Activated effector memory CD4-positive, alpha-beta T cell treated with anti-CD3 and anti-CD28 coated beads, Interleukin-2, amount 50 U/mL, for 16 hours (primary cell): Measurements from ENCODE around the gene PLCG2.
A peak's percentile ranks its signal among the peaks of the same experiment; 100 is the strongest.
"Not testable (repeated sequence)": the region's sequence is repeated elsewhere in the genome, so short reads cannot be mapped to it uniquely, and the experiment has no call there.

ENCODE experiments used
- DNase-seq: peaks from one replicate; pipeline ENCODE4 v3.0.0-alpha.2; 2020

Gene PLCG2

GRCh38 chr16:81778861-81779535, at the start of gene PLCG2:
PLCG2 (plus strand) TSS chr16:81779291; CDS start chr16:81785990, 6,699 bp downstream.
- DNase-seq: peak; percentile 89

DNA sequence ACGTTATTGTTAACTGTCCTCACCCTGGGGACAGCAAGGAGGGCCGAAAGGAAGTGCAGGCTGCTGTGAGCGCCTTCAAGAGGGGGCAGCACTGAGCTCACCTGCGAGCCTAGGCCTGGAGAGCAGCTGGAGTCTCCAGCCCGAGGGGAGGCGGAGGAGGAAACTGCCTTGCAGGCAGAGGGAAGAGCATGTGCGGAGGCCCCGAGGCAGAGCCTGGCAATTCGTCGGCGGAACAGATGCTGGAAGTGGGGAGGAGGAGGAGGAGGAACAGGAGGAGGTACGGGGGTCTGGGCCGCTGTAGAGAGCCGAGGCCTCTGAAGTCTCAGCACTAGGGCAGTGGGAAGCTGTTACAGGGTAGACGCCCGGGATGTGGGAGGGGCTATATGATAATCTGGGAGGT, 49.6 kb upstream of the PLCG2 start:
- no peak for DNase-seq

DNA sequence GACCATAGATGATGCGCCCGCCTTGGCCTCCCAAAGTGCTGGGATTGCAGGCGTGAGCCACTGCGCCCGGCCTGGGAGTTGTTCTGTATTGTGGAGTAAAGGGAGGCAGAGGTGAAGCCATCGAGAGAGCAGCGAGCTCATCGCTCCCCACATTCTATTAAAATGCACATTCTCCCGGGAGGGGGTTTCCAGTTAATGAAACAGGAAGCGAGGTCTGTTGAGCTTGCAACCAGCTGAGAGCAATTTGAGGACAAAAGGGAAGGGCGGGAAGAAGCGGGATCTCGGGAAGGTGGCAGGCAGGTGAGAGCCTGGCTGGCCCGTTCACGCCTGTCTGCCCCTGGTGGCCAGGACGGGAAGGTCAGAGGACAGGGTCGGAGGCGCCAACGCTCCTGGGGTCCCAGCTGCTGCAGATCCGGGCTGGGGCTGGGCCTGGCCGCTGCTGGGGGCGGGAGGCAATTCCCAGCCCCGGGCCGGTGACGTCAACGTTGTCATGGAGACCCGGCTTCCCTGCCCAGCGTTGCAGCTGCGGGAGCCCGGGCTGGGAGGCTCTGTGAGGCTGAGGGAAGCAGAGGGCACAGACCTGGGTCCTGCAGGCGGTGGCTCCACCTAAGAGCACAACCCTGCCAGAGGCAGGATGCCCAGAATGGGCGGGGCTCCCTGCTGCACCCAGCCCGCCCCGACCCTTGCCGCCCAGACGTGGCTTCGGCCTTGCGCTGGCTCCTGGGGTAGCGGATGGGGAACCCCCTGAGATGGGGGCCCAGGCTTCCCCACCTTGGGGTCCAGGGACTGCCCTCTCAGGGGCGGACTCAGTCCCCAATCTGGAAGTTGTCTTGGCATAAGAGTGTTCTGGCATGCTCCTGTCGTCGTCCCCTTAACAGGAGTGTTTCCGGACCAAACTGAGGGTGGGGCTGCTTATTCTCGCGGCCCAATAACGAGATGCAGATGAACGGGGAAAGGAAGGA, 48.7 kb upstream of the PLCG2 start:
- DNase-seq: peak; percentile 86

- DNase-seq: no peak
Measured at GRCh38 chr16:81731649-81732048, 47.4 kb upstream of the PLCG2 start.

DNA sequence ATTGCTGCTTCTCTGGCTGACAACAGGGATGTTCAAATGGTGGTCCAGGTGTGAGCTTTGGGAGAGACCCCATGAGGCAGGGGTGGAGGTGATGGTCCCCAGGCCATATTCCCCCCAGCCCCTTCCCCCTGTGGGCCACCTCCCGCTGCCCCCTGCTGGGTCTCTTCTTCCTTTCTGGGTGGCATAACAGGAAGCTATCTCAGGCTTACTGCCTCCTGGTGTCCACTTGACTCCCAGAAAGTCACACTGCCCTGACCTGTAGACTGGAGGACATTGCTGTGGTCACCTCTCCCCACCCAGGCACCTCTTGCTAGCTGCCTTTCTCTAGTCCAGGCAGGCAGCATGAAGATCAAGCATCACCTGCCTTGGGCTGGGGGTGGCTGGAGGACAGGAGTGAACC, 46.4 kb upstream of the PLCG2 start:
- no peak for DNase-seq

DNA sequence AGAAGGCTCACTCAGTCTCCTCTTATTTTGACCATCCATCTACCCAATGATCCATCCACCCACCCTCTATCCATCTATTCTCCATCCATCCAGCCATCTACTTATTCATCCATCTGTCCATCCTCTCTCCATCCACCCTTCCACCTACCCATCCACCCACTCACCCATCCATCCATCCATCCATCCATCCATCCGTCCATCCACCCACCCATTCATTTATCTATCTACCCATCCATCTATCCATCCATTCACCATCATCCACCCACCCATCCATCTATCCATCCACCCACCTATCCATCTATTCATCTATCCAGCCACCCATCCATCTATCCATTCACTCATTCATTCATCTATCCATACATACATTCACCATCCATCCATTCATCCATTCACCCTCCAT, 45.8 kb upstream of the PLCG2 start:
- DNase-seq: no peak

DNA sequence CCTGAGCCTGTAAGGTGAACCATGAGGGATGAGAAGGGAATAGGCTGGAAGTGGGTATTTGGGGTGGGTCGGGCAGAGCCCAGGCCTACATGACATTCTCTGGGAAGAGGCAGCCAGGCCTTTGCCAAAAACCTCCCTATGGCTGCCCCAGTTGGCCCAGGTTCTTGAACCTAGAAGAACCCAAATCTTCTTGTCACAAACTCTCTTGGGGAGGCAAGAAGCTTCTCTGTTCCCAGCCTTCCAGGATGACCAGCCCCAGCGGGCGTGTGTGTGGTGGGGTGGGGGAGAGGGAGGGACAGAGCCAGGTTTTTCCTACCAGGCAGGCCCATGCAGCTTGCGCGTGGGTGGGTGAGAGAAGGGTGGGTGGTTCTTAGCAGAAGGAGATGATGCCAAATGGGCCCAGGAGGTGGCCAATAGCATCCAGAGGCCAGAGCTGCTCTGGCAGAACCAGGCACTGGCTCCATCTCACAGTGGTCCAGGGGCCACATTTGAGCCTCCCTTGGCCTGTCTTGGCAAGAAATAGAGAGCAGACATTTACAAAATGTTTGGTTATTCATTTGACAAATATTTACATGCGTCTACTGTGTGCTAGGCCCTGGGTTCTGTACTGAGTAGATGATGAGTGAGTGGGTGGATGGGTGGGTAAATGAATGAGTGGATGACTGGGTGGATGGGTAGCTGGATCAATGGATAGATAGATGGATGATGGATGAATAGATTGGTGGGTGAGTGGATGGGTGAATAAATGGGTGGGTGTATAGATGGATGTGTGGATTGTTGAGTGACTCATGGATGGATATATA, 44.3 kb upstream of the PLCG2 start:
- DNase-seq: no peak

DNA sequence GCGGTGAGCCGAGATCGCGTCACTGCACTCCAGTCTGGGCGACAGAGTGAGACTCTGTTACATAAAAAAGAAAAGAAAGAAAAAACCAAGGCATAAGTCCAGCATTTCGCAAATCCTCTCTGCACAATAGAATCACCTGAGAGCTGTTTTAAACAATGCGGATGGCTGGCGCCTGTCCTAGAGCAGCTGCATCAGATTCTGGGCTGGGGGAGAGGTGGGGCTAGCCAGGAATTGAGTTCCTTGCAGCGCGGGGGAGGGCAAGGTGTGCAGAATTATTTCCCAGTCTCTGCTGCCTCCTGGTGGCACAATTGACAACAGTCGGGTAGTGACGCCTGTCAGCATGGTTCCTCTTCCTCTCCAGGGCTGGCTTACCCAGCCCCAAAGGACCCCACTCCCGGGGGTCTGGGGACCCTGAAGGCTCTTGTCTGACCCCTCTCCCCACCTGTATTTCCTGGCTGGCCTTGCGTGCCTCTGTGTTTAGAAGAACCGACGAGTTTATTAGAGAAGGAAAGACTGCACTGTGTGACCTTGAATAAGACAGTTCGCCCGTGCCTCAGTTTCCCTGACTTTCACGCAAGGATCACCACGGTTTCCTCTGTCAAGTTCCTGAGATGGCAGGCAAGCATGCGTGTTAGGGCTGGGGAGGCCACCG, 41.1 kb upstream of the PLCG2 start:
- DNase-seq: peak; percentile 93

DNA sequence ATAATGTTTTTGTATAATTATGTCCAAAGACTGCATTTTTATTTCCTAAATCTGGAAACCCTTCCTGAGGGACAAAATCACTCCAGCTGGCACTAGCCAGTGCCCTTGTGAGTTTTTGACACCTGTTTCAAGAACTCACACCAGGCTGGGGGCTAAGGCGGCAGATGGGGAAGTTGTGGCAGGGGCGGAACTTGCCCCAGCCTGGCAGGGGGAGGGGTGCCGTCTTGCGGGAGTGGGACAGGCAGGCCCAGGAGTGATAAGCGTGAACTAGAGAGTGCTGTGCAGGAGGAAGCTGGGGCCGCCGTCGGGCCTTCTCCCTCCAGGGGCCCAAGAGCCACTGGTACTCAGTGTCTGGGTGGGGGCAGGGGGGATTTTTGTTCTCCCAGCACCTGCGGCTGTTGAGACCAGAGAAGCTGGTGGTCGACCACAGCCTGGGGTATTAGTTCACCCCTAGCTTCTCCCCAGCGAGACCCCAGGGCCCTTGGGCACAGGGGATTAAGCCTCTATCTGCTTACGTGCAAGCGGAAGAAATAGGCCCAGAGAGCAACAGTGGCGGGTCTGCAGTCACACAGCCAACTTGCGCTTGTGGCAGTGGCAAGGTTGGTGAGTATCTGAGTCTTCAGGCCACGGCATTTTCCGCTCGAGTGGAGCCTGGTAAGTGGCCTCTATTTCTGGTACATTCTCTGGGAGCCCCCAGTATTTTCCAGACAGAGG, 40.2 kb upstream of the PLCG2 start:
- no peak for DNase-seq

DNA sequence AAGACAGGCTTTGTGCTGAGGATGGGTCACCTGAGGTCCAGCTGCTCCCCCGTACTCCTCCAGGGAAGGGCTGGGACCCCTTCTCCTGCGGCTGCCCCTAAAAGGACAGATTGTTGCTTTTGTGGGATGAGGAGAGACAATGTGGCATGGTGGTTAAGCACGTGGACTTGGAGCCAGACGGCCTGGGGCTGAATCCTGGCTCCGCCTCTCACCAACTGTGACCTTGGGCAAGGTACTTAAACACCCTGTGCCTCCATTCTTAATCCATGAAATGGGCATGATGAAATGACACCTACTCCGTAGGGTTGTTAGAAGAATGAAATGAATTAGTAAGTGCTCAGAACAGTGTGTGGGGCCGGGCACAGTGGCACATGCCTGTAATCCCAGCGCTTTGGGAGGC, 39.6 kb upstream of the PLCG2 start:
- no peak for DNase-seq

DNA sequence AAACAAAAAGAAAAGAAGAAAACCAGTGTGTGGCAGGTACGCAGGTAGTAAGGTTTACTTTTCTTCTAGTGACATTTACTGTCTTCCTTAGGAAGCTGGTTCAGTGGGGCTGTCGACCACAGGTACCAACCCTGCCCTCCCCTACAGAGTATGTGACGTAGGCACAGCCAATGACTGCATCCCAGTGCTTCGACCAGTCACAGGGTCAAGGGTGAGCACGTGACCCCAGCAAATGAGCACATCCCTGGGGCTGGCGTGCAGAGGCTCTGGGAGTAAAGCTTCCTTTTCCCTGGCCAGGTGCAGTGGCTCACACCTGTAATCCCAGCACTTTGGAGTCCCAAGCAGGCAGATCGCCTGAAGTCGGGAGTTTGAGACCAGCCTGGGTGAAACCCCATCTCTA, 38.9 kb upstream of the PLCG2 start:
- DNase-seq: no peak

DNA sequence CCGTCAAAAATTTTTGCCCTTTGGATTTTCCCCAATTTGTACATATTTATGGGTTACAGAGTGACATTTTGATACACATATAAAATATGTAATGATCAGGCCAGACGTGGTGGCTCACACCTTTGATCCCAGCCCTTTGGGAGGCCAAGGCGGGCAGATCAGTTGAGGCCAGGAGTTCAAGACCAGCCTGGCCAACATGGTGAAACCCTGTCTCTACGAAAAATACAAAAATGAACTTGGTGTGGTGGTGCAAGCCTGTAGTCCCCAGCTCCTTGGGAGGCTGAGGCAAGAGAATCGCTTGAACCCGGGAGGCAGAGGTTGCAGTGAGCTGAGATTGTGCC, 37.7 kb upstream of the PLCG2 start:
- not testable (repeated sequence) for DNase-seq

GRCh38 chr16:81744385-81744784, 34.7 kb upstream of the PLCG2 start:
- DNase-seq: no peak

DNA sequence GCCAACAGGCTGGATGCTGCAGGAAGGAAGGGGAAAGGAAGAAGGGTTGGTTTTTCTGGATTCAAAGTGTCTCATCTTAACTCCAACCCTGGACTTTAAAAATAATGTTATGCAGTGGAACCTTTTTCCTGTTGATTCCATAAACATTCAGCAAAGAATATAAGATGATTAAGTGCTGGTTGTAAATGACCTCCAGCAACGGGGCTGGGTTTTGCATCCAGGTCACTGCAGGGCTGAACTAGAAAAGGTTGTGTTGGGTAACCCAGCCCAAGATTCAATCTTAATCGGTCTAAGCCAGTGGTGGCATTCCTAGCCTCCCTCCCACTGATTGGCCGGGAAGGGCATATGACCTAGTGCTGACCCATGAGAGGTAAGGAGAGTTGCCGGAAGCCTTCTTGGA, 34.2 kb upstream of the PLCG2 start:
- DNase-seq: no peak

GRCh38 chr16:81745704-81746558, 33.2 kb upstream of the PLCG2 start:
- peak; percentile 91 for DNase-seq

DNA sequence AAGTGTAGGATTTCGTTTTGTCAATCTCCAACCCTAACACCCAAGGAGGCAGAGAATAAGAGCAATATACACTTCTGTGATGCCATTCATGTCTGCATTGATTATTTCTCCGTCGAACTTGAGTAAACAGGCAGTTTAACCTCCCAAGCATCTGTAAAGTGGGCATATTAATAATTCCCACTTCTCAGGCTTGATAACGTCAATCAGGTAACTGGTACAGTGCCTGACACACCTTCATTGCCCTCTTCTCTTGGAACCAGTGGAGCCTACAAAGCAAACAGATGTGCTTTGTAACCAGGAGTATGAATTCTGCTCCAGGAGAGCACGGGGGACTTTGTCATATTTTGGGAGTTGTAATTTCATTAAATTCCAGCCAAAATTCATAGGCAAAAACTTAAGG, 32.5 kb upstream of the PLCG2 start:
- no peak for DNase-seq

DNA sequence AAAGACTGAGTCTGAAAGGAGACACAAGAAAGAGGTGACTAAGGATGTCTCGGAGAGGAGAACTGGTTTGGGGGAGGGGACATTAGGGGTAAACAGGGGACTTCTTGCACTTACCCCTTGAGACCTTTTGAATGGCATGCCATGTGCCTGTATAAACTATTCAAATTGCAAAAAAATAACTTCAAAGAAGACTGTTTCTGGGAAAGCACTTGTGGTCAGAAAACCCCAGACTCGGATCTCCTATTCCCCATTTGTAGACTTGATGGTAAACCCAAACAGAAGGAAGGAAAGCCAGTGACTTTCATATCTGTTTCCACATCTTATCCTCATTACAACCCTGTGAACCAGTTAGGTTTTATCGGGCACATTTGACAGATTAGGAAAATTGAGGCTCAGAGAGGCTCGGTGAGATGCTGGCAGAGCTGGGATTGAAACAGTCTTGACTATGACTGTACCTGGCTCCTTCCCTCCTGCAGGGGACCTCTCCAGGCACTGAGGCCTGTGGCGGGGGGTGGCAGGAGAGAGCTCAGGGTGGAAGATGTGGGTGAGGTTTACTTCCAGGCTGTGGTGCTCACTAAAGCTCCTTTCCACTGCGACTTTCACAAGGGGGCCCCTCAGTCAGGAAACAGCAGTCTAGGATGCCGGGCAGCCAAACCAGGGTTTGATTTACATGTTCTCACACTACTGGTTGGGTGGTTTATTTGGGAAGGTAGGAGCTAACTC, 30.5 kb upstream of the PLCG2 start:
- DNase-seq: no peak

DNA sequence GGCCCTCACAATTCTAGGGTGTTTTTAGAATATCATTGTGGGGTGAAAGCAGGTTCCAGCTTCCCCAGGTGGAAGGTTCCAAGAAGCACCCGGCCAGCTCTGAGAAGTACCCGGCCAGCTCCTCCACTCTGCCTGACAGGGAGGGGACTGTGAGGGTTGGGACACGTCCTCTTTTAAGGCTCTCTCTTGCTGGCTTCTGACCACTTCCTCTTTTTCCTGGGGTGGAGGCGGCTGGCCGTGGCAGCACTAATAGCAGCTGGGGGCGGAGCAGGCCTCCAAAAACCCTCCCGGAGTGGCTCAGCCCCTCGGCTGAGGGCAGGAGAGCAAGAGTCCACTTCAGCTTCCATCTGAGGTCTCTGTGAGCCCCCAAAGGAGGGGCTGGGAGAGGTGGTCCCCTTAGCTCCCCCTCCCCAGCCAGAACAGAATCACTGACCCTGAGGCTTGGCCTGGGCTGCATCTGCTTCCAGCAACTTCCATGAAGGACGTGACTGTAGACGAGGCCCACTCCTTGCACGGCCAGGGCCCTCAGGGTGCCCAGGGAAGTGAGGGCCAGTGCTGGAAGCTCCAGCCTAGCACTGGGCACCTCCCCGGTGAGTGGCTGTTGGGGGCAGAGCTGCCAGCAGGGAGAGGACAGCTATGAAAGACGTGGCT, 26.7 kb upstream of the PLCG2 start:
- DNase-seq: no peak

DNA sequence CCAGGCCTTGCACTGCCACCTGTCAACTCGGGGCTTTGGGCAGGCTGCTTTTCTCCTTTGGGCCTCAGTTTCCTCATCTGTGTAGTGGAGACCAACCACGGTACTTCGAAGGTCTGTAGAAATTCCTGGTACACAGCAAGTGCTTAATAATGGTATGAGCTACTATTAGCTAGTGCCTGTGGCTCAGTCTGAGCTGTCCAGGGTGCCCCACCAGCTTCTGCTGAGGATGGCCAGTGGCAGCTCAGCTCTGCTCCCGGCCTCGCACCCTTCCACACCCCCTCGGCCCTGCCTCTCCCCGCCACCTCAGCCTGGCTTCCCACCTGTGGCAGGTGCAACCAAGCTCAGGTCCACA, 26.2 kb upstream of the PLCG2 start:
- no peak for DNase-seq

- no peak for DNase-seq
Measured at GRCh38 chr16:81754858-81755257, 24.2 kb upstream of the PLCG2 start.
